GM18909 (cell line): ENCODE results near the gene COL17A1.

Experiments used
- ATAC-seq: cut with Tn5 transposase; IDR thresholded peaks from one replicate; pipeline ENCODE4 v1.9.1; 2021; ENCODE audit warnings: mild to moderate bottlenecking; ENCODE audit not compliant: unreplicated experiment, poor library complexity

COL17A1 gene

DNA sequence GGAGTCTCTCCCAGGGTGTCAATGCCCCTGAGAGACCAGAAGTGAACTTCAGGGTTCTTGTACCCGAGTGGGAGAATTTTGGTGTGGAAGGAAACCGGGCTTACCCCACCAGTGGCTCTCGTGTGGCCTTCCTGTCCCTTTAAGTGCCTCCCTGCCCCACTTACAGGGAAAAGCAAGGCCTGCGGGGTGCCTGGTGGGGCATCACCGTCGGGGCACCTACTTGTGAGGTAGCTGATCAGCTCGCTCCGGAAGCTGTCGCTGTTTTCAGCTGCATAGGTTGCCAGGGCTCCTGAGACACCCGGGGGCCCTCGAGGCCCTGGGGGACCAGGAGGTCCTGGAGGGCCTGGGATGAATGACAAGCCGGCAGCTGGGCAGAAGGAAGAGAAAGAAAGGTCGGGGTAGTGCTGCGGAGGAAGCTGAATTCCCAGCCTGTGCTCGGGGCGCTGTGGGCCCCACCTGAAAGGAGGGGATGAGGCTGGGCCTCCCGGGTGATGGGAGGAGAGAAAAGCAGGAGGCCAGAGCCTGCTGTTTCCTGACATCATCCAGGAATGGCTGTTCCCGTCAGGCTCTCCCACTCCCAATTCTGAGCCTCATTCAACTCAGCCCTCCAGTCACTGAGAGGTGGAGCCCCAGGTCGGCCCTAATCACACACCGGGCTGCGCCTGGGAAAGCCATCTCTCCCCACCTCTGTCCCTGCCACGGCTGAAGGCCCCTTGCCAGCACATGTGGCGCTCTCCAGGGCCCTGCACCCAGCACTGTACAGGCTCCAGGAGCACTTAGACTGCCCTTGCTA lies 51.1 kb downstream of the COL17A1 start:
- ATAC-seq, result no peak

DNA sequence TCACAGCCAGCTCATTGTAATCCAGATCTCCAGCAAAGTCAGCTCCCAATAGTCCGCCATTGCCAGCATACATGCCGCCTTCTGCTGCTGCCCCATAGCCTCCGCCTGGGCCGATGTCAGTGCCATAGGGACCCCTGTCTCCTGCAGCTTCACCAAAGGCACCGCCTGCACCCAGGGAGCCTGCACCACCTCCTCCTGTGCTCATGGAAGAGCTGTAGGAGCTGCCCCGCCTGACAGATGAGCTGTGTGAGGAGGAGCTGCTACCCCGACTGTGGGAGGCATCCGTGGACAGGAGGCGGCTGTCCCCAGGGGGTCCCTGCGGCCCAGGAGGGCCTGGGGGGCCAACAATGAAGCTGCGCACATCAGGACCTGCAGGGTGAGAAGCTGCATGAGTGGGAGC lies 51.7 kb downstream of the COL17A1 start:
- no peak for ATAC-seq

DNA sequence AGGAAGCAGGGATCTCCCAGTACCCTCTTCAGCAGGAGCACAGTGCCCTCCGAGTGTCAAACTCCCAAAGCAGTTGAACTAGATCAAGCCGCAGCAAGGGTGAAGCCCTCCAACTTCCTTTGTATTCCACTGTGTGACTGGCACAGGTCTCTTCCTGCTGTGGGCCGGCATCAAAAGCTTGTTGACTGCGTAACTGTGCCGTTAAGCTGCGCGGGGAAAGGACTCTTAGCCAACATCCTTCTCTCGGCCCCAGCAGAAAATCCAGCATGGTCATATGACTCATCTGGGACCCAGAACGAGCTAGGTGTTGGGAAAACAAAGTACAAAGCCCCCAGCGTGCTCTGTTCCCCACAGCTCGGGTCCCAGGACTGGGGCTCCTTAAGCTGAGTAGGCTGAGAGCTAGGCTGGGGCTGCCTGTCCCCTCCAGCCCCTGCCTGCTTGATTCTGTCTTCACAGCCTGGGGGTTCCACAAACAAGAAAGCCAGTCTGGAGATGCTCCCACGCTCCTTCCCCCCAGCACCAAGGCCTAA lies 52.2 kb downstream of the COL17A1 start:
- no peak for ATAC-seq

DNA sequence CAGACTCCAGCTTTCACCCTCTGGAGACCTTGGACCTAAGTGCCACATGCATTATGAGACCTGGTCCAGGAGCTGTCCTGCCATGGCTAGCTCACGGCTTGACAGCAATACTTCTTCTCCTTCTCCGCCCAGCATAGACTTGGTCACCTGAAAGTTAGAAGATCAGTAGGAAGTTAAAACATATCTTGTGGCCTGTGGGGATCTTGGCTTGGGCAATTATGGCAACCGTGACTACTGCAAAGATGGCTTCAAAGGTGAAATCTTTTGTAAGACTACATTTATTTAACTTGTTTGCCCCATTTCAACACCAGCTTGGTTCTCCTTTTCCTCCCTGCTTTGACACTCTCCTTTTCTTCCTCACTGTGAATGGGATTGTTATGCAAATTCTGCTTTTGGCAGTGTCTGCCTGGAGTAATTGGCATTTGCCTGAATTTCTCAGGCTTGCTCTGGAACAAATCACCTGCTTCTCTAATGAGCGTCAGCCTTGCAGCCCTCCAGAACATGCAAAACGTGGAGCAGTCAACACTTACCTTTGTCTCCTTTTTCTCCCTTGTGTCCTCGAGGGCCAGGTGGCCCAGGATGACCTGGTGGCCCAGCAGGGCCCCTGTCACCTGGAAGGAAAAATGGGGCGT lies 53.4 kb downstream of the COL17A1 start:
- ATAC-seq, result no peak

DNA sequence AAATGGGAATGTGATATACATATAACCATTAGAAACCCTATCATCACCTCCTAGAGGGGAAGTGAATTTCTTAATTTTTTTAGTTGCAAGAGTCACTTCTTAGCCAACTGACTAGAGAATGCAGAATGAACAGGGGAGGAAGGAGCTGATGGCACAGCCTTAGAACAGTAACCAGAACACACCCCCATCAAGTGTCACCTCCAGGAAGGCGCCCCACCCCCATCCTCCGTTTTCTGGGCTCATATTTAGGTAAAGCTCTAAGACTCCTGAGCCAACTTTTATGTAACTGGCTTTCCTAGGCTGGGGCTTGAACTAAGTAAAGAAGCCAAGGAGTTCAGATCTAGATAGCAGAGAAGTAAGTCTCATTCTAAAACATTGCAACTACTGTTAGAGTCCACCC lies 54.0 kb downstream of the COL17A1 start:
- ATAC-seq, result no peak

DNA sequence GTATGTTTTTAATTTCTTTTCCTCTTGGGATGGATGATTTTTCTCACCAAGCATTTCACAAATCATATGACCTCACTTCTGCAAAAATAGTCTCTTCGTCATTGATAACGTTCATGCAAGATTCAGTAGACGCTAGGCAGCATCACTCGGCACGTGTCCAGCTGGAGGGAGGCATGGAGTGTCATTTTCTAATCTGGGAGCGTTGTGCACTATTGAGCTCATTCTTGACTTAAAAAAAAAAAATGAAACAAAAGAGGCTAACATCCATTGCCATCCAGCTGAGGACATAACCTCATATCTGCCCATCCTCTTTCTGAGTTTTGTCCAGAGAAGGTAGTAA lies 56.2 kb downstream of the COL17A1 start:
- no peak for ATAC-seq

DNA sequence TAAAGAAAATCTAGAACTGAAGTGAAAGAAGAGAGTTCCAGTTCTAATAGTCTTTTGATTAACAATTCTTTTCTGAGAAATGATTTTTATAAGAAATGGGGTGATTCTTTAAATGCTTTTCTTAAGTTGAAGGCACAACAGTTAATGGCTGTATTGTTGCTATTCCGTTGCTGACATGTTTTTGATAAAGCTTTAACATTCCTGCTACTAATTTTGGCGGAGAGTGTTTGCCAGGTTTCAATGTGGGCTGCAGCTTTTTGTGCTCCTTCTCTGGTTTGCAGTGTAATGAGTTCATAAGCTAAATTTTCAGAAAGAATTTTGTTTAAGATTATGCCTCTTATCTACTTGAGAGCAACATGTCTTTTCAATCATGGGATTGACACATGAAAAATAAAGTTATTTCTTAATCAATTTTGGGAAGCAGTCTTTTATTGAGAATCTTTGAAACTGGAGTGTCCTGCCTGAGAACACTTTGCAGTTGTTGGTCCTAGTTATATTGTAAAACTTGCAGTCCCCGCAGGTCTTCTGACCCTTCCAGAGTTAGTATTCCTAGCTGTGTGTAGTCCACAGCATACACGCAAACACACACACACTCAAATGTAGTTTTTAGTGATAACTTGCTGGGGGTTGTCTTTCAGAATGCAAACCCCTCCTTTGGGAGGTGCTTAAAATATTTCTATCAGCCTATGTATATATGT lies 56.7 kb downstream of the COL17A1 start:
- ATAC-seq, result no peak

DNA sequence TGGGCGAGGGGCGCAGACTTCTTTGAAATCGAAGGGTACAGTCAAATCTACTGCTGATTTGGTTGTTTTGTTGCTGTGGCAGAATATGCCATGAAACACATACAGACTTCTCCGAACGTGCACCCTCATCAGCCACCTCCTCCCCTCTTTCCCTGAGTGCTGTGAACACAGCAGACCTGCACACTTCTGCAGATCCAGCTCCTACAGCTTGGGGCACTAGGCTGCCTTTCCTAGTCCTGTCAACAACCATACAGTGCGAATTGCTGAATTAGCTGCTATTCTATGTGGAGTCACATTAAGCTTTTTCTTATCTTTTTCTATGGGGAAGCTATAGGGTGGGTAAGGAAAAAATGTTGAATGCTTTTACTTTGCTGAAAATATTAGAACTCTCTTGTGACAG lies 57.5 kb downstream of the COL17A1 start:
- ATAC-seq, result no peak

DNA sequence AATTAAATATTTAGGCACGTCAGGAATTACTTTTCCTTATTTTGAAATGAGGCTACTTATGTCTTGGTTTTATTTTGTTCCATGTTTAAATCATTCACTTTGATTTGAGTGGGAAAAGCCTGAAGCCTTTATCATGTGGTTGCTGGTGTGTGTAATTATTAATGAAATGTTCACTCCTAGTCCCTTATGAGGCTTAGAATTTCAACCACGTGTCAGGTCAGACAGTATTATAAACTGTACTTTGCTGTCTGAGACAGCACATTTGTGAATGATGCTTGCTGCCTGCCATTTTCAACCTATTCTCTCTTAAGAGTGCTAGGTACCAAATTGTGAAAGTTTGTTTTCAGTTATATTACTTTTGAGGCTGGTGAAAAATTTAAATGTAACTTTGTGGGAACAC lies 58.9 kb downstream of the COL17A1 start:
- no peak for ATAC-seq

DNA sequence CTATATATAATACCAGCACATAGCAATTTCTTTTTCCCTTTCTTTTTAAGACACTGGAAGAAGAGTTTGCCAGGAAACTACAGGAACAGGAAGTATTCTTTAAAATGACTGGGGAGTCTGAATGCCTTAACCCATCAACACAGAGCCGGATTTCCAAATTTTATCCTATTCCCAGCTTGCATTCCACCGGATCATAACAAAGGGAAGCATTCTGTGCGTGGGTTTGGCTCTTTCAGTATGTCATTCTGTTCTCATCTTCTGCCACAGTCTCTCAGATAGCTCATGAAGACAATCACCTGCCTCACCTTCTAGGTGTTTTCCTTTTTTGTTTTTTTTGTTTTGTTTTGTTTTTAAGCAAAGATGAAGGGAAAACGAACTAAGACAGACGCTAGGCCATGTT lies 60.2 kb downstream of the COL17A1 start:
- no peak for ATAC-seq

DNA sequence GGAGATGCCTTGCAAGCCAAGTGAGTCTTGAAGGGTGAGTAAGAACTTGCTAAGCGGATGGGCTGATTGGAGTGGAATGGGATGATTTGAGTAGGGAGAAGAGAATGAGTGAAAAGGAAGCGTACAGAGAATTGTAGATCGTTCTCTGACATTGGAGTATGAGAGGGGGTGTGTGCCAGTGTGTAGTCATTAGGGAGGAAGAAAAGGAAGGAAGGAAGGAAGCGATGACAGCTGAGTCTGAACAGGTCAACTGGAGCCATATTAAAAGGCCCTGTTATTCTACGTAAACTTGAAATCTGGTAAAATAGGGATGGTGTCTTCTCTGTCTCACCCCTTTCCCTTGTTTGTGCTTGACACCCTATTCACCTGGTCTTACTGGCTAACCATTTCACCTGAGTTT lies 63.7 kb downstream of the COL17A1 start:
- ATAC-seq, result no peak

DNA sequence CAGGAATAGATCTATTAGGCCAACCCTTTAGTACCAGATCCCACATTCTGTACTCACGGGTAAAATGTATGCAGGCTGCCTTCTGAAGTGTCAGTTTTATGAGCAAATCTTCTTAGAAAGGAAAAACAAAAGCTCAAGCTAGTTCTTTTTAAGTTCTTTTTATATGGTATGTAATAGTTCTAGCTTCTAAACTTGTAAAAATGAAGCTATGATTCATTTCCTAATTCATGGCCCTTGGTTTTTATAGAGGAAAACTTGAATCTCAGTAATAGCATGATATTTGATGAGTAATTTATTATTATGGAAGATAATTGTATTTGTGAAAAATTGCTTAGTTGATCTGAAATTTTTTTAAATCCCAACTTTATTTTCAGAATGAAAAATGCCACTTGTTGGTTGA lies 64.4 kb downstream of the COL17A1 start:
- ATAC-seq, result no peak

DNA sequence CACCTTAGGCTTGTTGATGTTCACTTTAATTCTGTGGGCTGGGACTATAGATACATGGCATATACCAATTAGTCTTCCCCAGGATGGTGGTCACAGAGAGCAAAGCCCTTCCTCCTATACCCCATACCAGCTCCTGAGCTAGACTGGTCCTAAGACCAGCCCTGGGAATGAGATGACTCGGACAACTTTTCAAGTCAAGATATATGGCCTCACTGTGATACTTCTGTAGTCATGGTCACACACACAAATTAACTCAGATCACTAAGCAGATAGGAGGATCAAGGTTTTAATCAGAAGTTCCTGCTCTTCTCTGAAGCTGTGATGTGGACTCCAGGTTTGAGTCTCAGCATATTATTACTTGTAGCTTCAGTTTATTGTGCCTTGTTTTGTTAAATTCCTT lies 65.7 kb downstream of the COL17A1 start:
- no peak for ATAC-seq

DNA sequence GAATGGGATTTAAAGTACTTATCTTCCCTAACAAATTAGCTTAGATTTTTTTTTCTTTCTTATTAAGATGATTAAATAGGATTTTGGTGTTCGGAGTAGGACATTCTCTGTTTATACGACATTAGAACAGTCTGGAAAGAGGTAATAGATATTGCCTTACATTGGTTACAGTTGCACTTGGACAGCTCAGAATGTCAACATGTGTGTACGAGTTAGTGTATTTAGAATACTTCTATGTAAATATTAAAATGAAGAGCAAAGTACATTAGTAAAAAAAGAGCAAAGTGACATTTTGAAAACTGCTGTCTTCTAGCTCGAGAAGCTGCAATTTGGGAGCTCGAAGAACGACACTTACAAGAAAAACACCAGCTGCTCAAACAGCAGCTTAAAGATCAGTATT lies 67.2 kb downstream of the COL17A1 start:
- ATAC-seq, result no peak

DNA sequence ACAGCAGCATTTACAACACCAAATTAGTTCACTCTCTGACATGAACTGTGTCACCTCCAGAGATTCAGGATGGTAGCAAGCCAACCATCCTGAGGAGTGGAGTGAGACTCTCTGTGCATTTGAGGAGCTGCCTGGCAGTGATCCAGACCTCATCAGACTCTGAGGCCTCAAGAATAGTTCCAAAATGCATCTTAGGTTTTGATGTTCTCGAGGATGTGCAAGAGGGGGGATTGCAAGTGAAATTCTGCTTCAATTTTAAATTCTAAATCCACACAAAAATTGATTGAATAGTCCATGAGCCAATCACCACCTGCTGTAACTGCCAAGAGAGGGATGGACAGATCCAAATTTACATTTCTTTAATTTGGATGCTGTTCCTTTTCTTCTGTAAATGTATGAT lies 69.0 kb downstream of the COL17A1 start:
- ATAC-seq, result no peak

DNA sequence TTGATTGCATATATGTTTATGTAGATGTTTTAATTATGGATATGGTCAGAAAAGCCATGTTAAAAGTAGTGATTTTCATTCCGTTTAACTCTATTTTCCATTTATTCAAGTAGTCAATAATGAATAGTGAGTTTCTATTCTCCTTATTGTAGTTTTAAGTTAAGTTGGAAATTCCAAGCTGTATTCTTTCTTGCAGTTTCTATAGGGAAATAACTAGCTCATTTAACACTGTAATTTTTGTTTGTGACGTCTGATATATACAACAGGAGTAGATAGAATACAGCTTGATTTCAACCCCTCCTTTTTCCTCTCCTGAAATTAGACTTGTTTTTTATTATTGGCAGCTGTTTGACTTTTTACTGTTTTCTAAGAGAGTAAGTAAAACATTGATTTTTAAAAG lies 71.5 kb downstream of the COL17A1 start:
- no peak for ATAC-seq

DNA sequence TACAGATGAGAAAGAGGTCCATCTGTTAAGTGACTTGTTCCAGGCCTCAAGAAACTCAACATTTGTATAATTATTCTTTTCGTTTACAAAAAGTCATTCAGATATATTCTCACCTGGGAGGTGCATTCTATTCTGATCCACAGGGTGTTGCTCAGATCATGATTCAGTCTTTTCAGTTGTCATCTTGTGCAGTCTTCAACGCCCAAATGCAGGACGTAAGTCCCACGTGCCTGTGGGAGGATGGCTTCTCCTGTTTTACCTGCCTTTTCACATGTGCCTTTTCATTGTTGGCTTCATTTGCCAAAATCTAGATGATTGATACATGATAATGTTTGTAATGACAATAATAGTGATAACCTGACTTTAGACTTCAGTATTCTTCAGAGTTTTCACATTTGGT lies 72.2 kb downstream of the COL17A1 start:
- no peak for ATAC-seq

DNA sequence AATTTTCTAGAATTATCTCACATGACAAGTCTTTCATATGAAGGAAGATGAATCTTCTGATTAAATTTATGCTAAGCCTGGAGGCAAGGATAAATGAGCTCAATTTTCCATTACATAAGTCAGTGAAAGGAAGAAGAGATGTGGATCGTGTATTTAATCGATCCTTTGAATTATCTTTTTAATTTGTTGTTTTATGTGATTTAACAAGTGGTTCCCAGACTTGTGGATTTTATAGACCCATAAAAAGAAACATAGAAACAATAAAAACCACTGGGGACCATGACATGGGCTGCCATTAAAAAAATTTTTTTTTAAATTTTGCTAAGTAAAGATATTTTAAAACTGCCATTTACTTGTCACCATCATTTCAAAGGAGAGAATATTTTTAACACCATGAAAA lies 73.8 kb downstream of the COL17A1 start:
- no peak for ATAC-seq

DNA sequence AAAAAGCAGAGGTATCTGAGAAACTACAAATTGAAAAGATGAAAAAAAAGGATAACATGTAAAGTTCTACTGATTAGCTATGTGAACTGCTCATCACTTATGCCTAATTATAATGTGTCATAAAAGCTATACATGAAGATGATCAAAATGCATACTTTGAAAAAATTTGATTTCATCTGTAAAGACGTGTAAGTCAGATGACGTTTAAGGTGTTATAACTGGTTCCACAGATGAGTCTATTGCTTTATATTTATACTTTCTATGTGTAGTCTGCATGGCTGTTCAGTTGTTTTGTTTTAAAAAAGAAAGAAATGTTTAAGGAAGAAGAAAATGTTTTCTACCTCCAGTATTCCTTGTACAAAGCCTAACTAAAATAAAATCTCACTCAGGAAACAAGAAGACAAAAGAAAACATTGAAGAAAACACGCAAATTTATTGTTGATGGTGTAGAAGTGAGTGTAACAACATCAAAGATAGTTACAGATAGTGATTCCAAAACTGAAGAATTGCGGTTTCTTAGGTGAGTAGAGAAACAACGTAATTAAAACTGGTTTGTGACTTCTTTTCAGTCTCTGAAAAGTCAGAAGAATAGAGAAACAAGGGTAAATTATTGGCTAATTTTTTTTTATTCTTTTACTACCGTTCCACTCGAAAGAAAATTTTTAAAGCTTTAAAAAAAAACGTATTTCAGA lies 80.4 kb downstream of the COL17A1 start:
- ATAC-seq, result no peak

DNA sequence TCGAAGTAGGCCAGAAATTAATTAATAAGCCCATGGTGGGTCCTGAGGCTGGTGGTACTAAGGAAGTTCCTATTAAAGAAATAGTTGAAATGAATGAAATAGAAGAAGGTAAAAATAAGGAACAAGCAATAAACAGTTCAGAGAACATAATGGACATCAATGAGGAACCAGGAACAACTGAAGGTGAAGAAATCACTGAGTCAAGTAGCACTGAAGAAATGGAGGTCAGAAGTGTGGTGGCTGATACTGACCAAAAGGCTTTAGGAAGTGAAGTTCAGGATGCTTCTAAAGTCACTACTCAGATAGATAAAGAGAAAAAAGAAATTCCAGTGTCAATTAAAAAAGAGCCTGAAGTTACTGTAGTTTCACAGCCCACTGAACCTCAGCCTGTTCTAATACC lies 82.8 kb downstream of the COL17A1 start:
- ATAC-seq, result no peak

DNA sequence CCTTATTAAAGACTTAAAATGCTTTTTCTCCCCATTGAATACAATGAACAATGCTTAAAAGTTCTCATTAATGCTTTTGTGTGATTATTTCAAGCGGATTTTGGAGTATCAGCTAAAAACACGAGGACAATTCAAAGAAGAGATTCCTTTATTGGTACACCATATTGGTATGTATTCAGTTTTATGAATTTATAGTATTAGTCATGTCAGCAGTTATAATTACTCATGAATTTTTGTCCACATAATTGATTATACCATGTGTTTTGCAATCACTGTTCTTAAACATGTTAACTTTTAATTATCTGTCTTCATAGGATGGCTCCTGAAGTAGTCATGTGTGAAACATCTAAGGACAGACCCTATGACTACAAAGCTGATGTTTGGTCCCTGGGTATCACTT lies 86.9 kb downstream of the COL17A1 start:
- no peak for ATAC-seq
